HG02678 (cell line): Measurements from ENCODE around the gene AUP1.

ENCODE experiments used
- ATAC-seq: cut with Tn5 transposase; IDR thresholded peaks from one replicate; pipeline ENCODE4 v1.9.1; 2021; ENCODE audit warnings: mild to moderate bottlenecking, moderate library complexity; ENCODE audit not compliant: unreplicated experiment

The AUP1 gene

DNA sequence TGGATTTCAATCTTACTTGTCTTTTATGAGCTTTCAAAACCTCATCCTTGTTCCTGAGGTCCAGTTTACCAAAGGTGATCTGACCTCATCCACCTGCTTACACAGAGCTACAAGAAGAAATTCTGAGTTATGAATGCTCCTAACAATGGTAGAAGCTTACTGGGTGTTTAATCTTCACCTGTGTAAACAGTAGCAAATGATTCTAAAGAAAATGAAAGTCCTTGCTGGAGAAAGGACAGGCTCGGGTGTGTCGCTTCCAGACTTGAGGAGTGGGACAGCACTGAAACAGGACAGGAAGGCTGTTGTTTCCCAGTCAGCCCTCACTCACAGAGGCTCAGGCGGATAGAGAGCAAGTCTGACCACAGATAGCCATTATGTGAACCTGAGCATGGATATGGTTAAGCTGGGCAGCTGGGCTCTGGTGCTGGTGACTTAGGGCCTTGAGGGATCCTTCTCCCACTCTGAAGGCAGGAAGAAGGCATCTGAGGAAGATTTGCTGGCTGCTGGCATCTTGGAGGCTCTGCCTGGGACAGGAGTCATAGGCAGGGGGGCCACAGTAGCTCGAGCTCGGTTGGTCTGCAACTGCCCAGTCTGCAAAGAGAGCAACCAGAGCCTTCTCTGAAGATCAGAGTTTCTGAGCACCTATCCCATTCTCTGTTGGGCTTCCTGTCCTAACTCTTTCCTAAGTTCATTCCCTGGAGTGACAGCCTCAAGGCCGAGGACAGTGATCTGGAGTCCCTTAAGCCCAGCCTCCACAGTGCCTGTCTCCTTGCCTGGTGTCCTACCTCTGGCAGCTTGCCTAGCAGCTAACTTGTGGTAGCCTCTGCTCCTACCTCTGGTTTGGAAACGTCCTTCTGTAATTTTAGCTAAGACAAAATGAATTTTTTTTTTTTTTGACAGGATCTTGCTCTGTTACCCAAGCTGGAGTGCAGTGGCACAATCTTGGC is 29.1 kb upstream of the AUP1 start:
- ATAC-seq, result no peak

DNA sequence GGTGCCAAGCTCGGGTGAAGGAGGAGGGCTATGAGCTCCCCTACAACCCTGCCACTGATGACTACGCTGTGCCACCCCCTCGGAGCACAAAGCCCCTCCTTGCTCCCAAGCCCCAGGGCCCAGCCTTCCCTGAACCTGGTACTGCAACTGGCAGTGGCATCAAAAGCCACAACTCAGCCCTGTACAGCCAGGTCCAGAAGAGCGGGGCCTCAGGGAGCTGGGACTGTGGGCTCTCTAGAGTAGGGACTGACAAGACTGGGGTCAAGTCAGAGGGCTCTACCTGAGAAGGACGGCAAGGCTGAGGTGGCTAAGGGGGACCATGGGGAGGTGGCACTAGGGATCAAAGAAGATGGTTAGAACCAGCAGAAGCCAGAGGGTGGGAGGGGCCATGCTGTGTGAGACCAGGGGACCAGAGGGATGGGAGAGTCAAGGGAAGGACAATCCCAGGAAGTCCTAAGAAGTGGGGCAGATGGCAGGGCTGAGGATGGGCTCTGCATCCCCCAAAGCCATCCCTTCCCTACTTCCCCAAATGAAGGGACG is 27.4 kb upstream of the AUP1 start:
- no peak for ATAC-seq

- ATAC-seq, result no peak
Measured at GRCh38 chr2:74556159-74556558, 26.7 kb upstream of the AUP1 start.

DNA sequence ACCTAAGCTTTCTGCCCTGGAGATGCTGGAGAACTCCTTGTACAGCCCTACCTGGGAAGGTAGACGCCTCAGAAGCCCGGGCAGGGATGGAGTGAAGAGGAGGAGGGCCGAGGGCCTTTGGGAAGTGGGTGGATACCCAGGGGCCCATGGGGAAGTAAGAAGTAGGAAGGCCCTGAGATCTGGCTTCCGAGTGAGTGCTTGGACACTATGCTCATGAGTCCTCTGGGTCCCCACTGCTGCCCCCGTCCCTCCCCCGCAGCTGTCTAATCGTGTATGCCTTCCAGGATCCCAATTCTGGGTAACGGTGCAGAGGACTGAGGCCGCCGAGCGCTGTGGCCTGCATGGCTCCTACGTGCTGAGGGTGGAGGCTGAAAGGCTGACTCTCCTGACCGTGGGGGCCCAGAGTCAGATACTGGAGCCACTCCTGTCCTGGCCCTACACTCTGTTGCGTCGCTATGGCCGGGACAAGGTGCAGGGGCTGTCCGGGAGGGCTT is 26.2 kb upstream of the AUP1 start:
- ATAC-seq, result no peak

GRCh38 chr2:74554820-74555531 is 25.5 kb upstream of the AUP1 start:
- ATAC-seq, result peak; percentile 59

GRCh38 chr2:74553892-74554819 is 24.6 kb upstream of the AUP1 start, which contains the start of the genes DOK1 and LOXL3:
TSS of gene DOK1 (plus strand) at chr2:74554720. CDS start at chr2:74554755, 35 bp downstream.
TSS of gene LOXL3 (minus strand) at chr2:74553942. CDS start at chr2:74552634, 1,308 bp downstream.
- ATAC-seq, result peak; percentile 66

DNA sequence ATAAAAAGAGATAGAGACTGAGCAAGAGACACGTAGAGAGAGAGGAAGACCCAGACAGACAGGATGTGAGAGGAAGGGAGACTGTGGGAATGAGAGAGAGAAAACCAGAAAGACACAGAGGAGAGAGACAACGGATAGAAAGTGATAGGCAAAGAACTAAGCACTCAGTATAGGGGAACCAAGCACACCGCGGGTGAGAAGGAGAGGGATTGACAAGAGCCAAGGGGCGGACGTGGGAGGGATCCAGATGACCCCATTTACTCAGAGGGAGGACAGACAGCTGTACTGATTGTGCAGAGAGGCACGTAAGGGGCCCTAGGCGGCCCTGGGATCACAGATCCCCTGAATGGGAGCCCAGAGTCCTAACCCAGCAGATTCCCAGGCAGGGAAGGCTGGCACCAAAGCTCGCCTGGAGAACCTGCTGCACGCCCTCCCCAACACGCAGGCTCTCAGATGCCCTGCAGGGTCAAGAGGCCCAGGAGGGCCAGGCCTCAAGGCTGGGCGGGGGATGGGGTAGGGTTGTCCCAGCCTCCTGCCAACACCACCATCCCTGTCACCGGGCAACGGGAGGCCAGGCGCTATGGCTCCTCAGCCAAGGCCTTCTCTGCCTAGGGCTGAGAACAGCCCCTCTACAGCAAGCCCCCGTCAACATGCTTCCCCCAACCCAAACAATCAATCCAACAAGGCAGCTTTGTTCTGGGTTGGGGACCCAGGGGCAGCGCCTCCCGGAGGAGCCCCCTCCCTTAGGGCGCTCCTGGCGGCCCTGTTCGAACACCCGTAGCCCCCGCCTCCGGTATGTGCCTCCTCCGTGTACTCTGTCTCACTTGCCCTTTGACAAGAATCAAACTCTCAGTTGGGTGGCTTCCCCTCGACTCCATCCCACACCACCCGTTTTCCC is 23.7 kb upstream of the AUP1 start:
- no peak for ATAC-seq

- no peak for ATAC-seq
Measured at GRCh38 chr2:74551942-74552913, 22.7 kb upstream of the AUP1 start.

DNA sequence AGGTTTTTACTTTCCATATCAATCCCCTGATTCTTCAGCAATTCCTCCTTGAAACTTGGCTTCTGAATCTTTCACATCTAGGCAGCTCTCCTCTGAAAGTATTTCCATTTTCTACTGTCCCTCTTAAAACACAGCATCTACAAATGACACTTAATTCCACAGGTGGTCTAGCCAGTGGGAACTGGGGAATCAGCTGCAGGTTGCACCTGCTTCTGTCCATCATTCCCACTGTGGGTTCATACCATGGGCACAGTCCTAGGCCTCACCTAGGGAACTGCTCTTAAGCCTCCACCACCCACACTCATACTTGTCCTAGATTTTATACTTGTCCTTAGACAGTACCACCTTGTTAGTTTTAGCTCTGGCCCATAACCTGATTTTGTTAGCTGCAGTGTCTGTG is 22.0 kb upstream of the AUP1 start:
- ATAC-seq, result no peak

DNA sequence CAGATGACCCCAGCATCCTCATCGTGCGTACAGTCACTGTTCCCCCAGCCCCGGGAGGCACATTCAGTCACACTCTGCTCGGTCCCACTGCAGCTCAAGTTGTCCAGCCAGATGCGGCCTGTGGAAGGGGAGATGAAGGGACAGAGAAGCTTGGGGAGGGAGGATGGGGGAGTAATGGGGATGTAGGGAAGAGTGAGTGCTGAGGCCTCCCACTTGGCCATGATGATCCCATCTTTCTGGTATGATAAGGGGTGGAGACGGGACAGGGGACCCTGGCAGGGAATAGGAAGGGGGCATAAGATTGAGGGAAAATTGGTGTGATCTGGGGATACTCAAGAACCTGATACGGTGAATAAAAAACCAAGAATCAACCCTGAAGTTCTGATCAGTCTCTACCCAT is 20.7 kb upstream of the AUP1 start:
- no peak for ATAC-seq

- ATAC-seq, result no peak
Measured at GRCh38 chr2:74548900-74549826, 19.7 kb upstream of the AUP1 start.

DNA sequence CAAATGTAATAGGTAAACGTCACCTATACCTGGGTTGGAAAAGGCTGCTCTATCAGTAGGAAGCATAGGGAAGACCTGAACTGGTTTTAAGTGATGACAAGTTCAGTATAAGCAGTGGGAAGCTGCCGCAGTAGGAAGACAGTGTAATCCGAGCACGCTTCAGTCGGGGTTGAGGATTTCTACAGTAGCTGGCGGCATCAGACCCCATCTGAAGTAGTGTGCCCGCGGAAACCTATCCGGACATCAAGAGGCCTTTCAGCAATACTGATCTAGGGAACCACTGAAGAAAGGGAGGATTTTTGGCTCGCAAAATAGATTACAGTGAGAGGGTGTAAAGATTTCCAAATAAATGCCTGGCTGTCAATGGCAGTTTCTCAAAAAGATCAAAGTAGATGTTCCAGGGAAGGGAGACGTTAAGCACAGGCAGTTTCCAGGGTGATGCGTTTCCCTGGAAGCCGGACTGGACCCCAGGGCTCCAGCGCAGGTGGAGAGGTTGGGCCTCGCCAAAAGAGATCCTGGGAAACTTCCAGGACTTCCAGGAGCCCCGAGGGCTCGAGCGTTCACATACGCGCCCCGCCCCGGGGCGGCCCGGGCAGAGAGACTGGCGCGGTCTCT is 18.9 kb upstream of the AUP1 start:
- ATAC-seq, result no peak

DNA sequence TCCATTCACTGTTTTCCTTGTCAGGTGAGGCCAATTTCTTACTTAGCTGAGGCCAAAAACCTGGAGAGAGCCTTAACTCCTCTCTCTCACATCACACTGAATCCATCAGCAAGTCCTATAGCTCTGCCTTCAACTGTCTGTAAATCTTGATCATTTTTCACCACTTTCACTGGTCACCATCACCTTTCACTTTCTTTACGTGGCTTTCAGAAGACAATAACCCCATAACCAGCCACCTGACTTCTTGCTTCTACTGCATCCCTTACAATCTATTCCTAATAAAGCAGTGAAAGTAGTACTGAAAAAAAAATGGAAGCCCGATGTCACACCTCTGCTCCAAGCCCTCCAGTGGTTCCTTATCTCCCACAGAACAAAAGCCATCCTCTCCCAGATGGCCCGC is 16.5 kb upstream of the AUP1 start:
- no peak for ATAC-seq

DNA sequence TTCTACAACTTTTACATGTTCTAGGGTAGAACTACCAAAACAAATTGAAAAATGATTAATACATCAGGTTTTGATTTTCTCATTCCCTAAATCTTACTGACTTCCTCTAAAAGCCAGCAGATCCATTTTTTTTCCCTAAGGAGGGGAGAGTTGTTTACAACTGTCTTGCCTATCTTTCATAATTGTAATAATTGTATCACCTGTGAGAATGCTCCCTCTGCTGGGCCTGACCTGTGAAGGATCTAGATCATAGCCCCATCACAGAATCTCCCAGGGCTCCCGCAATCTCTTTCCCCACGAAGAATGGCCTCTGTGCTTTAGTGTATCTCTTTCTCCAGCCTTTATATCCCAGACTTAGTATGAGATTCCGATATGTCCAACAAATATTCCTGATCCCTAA is 15.1 kb upstream of the AUP1 start:
- ATAC-seq, result no peak

GRCh38 chr2:74542978-74543377 is 13.5 kb upstream of the AUP1 start:
- ATAC-seq, result no peak

GRCh38 chr2:74540291-74540690 is 10.8 kb upstream of the AUP1 start:
- no peak for ATAC-seq

DNA sequence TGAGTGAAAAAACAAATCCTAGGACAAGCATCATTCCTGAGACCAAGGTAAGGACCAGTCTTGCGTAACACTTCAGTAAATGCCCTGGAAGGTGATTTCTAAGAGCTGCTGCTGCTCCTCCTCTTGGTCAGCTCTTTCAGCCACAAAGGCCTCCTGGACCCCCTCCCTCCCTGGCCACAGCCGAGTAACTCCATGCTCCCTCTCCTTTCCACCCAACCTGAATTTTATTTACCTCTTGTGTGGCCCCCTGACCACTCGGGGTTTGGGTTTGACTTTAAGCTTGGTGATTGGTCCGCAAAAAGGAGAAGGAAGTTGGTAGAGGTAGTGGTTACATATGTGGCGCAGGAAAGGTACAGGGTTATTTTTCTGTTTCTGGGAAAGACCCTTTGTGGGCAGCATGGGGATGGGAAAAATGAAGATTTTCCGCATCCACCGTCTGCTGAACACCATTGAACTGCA is 9.4 kb upstream of the AUP1 start:
- no peak for ATAC-seq
